CD4-positive, alpha-beta T cell treated with Interferon alpha-2 for 1 hour (primary cell): ENCODE results near the gene SDHD.

Source experiments
- DNase-seq, 2 donors: peaks; one replicate each; pipeline ENCODE4 v3.0.0-alpha.2; 2020 to 2022

SDHD gene

DNA sequence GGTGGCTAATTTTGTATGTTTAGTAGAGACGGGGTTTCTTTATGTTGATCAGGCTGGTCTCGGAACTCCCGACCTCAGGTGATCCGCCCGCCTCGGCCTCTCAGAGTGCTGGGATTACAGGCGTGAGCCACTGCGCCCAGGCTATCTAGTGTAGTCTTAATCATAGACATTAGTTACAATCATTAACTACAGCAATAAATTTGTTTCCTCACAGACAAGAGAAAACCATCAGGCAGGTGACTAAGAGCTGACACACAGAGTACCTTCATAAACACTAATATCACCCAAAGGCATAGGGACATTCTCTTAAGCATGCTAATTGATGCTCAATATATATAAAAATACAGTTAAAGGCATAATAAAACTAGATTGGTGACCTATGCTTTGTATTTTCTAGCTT is 19.4 kb downstream of the SDHD start:
- no peak for DNase-seq

DNA sequence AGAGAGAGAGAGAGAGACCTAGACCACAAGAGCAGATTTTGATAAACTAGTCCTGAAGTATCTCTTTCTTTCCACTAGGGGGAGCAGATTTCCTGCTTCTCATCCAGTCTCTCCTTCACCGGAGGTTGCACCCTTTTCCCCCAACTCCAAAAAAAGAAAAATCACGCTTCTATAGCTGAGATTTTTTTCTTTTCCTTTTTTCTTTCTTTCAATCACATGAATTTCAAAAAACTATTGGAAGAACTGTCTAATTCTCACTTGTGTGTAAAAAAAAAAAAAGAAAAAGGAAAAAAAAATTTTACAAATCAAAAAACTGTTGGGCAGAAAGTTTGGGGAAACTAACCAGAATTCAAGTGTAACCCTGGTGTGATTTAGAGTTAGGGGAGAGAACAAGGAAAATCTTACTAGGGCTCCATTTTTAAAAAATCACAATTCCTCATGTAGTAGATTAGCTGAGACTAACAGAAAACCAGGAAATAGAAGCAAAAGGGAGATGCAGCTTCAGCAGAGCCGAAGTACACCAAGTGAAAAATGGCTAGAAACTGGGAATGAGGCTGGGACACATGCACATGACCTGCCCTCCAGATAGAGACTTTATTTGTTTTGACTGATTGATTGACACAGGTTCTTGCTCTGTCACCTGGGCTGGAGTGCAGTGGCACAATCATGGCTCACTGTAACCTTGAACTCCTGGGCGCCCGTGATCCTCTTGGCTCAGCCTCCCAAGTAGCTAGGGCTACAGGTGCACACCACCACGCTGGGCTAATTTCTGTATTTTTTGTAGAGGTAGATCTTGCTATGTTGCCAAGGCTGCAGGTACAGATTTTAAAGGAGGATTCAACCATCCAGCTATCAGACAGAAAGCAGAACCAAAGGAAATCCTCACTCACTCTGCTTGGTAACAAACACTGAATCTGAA is 27.1 kb downstream of the SDHD start:
- DNase-seq = peak in 1 of 2 donors; percentile 50

DNA sequence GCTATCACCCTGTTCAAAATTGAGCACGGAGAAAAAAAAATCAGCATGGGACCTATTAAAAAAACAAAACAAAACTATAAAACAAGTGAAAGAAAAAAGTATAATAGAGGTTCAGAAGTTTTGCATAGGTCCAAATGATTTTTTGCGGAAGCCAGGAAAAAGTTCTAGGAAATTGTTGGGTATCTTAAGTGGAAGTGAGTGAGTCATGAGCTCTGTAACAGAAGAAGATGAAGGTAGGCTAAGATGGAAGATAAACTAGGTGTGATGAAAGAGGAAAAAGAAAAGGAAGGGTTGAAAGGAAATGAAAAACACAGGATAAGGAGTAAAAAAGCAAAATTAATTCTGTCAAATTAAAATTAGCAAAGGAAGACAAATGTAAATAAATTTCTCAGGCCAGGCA is 27.8 kb downstream of the SDHD start:
- no peak for DNase-seq

GRCh38 chr11:112115386-112115785 is 28.7 kb downstream of the SDHD start:
- DNase-seq = no peak

DNA sequence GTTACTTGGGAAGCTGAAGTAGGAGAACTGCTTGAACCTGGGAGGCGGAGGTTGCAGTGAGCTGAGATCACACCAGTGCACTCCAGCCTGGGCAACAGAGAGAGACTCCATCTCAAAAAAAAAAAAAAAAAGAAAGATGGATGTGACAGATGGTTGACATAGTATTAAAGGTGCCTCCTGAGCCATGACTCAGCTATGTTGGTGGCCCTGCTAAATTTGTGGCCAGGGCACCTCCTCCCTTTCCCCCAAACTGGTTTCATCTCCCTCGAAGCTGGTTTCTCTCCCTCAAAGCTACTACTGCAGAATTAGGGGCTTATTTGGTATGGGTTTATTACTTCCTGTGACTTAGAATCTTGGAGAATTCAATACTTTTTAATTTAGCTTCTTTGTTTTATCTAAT is 31.5 kb downstream of the SDHD start:
- DNase-seq = no peak

DNA sequence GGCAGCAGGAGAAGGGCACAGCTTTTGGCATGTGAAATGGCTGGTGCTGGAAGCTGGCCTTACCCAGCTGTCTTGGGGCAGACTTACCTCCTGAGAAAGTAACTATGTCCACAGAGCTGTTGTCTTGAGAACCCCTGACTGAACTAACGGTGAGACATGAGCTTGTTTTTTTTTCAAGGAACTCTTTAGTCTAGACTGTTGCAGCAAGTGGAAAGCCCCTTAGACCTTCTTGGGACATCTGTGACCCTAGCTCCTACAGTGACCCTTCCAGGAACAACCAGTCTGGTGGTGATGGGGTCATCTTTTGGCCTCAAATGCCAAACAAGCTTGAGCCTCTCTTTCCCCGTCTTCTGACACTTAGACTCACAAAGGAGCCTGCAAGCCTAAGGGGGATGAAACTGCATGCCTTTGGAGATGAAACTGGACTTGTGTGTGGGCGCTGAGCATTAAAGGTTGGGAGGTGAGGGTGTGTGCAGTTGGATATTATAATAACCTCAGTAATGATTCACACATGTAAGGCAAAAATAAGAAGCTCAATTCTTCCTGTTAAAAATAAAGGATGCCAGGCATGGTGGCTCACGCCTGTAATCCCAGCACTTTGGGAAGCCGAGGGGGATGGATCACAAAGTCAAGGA is 35.4 kb downstream of the SDHD start:
- DNase-seq = no peak

DNA sequence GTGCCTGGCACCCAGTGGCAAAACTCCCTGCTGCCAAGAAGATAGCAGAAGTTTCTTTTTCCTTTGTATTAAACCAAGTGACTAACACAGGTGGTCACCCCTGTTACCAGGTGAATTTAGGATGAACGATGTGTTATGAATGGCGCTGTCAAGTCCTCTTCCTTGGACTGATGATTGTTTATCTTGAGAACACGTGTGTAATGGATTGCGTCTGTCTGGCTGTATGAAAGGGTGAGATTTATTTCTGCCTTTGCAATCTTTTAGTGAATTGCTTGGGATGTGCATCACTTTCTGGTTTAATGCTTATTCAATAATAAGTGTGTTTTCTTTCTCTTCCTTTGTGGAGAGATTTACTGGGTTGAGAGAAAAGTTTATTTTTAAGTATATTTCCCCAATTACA is 36.5 kb downstream of the SDHD start:
- DNase-seq = no peak

GRCh38 chr11:112127056-112127455 is 40.4 kb downstream of the SDHD start:
- no peak for DNase-seq

GRCh38 chr11:112128483-112129121 is 41.9 kb downstream of the SDHD start:
- no peak for DNase-seq

DNA sequence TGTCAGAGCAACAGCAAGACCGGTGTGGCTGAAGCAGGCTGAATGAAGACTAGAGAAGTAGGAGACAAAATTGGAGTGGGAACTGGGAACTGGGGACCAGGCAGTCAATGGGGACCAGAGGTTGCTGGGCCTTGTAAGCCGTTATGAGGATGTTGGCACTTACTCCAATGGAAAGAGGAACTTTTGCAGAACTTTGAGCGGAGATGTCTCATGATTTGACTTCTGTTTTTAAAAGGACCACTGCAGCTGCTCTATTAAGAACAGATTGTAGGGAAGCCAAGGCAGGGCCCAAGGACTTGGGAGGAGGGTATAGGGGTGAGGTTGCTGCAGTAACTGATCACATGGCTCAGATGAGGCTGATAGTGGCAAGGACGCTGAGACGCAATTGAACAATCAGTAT is 43.0 kb downstream of the SDHD start:
- peak in 1 of 2 donors; percentile 19 for DNase-seq

DNA sequence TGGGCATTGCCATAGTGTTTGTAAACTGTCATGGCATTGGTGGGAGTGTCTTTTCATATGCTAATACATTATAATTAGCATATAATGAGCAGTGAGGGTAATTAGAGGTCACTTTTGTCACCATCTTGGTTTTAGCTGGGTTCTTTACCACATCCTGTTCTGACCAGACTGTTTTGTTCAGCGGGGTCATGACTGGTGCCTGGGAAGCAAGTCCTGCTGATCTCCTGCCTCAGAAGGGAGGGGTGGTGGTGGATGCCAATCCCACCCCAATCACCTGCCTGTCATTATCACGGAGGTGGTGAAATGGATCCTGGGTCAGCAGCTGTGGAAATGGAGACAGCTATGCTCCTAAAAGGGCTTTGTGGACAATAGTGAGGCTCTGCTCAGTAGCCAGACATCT is 46.1 kb downstream of the SDHD start:
- no peak for DNase-seq

DNA sequence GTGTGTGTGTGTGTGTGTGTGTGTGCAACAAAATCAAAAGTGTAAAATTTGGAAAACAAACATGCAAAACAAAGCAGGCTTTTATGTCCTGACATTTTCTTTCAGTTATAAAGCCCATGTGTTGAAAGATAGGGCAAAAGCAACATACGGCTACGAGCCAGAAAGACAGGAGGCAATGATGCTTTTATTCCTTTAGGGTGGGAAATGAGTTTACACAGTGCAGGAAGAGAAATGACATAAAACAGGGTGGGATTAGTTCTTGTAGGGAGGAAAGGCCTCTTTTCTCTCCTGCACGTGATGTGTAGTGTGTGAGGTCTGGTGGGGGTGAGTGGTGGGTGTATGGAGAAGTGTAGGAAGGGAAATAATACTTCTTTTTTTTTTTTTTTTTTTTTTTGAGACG is 47.8 kb downstream of the SDHD start:
- DNase-seq = no peak

DNA sequence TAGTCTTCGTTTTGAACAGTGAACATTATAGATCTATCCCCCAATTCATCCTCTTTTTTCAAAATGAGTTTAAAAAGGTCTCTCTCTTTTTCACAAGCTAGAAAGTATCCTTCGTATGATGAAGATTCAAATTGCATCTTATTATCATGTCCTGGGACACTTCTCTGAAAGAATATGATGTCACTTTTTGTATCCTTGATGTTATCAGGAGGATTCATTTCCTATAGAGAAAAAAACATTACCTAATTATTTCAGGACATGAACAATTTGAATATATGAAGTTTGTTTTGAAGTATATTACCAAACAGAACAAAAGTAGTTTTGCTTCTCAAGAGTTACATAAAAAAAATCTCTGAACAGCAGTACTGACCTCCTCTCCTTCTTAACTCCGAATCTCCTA is 56.9 kb downstream of the SDHD start:
- no peak for DNase-seq
